HL-60 (cell line): ENCODE results near the gene MAGEE1.

Source experiments
- DNase-seq, 2 experiments: peaks; one replicate each; pipeline ENCODE4 v3.0.0-alpha.2; 2010 to 2020; ENCODE audit warnings: low read depth in 1 of 2, low spot score in 1 of 2
- H3K27ac ChIP-seq: fragments of 250-450 bp; sonication (Bioruptor Pico); replicated peaks from 2 replicates; pipeline ENCODE4 v1.5.1; 2020; ENCODE audit warnings: mild to moderate bottlenecking, moderate library complexity
- H3K27me3 ChIP-seq: fragments of 250-450 bp; sonication (Bioruptor Pico); 2 replicates; pipeline ENCODE4 v1.5.1; 2021; ENCODE audit warnings: mild to moderate bottlenecking, moderate library complexity; ENCODE audit not compliant: insufficient read depth, poor library complexity, severe bottlenecking
- H3K4me3 ChIP-seq: replicated peaks from 2 replicates; pipeline ENCODE4 v1.5.1; 2011; ENCODE audit warnings: mild to moderate bottlenecking, control low read depth, low read length; ENCODE audit not compliant: insufficient read depth
- CTCF ChIP-seq: IDR thresholded peaks from one replicate; pipeline ENCODE4 v1.5.1; 2011; ENCODE audit warnings: low read length, control low read depth, inconsistent platforms; ENCODE audit not compliant: insufficient read depth
- GABPA ChIP-seq: IDR thresholded peaks from 2 replicates; pipeline ENCODE4 v1.6.1; 2012; ENCODE audit warnings: low read depth
- POLR2AphosphoS5 ChIP-seq: IDR thresholded peaks from 2 replicates; pipeline ENCODE4 v1.6.1; 2012; ENCODE audit warnings: low read depth
- SPI1 ChIP-seq: IDR thresholded peaks from 2 replicates; pipeline ENCODE4 v1.6.1; 2012; ENCODE audit warnings: low read depth, mild to moderate bottlenecking, borderline replicate concordance
- long read RNA-seq: library from polyadenylated mRNA; unstranded; transcript quantifications from one replicate; pipeline ENCODE4 v2.0.0, GENCODE V29; 2020
- TF ChIP-seq, protein P1 (sequence below): IDR thresholded peaks from 2 replicates; pipeline ENCODE4 v1.6.1; 2012; ENCODE audit warnings: low read depth; ENCODE audit not compliant: insufficient replicate concordance

The MAGEE1 gene, protein sequence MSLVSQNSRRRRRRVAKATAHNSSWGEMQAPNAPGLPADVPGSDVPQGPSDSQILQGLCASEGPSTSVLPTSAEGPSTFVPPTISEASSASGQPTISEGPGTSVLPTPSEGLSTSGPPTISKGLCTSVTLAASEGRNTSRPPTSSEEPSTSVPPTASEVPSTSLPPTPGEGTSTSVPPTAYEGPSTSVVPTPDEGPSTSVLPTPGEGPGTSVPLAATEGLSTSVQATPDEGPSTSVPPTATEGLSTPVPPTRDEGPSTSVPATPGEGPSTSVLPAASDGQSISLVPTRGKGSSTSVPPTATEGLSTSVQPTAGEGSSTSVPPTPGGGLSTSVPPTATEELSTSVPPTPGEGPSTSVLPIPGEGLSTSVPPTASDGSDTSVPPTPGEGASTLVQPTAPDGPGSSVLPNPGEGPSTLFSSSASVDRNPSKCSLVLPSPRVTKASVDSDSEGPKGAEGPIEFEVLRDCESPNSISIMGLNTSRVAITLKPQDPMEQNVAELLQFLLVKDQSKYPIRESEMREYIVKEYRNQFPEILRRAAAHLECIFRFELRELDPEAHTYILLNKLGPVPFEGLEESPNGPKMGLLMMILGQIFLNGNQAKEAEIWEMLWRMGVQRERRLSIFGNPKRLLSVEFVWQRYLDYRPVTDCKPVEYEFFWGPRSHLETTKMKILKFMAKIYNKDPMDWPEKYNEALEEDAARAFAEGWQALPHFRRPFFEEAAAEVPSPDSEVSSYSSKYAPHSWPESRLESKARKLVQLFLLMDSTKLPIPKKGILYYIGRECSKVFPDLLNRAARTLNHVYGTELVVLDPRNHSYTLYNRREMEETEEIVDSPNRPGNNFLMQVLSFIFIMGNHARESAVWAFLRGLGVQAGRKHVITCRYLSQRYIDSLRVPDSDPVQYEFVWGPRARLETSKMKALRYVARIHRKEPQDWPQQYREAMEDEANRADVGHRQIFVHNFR
- long read RNA-seq: 0 reads

GRCh38 chrX:76427560-76428242 is at the start of gene MAGEE1:
TSS of gene MAGEE1 (plus strand) at chrX:76427710. CDS start at chrX:76427931, 221 bp downstream.
- Histone ChIP-seq H3K27ac (no peak within 1 kb of the TSS), H3K4me3 (peak within 1 kb of the TSS; percentile 23), H3K27me3 (no peaks in the 10 kb centered on the region)
- TF ChIP-seq SPI1 (no peak), CTCF (no peak), GABPA (no peak), POLR2AphosphoS5 (no peak)
- TF ChIP-seq, protein P1, sequence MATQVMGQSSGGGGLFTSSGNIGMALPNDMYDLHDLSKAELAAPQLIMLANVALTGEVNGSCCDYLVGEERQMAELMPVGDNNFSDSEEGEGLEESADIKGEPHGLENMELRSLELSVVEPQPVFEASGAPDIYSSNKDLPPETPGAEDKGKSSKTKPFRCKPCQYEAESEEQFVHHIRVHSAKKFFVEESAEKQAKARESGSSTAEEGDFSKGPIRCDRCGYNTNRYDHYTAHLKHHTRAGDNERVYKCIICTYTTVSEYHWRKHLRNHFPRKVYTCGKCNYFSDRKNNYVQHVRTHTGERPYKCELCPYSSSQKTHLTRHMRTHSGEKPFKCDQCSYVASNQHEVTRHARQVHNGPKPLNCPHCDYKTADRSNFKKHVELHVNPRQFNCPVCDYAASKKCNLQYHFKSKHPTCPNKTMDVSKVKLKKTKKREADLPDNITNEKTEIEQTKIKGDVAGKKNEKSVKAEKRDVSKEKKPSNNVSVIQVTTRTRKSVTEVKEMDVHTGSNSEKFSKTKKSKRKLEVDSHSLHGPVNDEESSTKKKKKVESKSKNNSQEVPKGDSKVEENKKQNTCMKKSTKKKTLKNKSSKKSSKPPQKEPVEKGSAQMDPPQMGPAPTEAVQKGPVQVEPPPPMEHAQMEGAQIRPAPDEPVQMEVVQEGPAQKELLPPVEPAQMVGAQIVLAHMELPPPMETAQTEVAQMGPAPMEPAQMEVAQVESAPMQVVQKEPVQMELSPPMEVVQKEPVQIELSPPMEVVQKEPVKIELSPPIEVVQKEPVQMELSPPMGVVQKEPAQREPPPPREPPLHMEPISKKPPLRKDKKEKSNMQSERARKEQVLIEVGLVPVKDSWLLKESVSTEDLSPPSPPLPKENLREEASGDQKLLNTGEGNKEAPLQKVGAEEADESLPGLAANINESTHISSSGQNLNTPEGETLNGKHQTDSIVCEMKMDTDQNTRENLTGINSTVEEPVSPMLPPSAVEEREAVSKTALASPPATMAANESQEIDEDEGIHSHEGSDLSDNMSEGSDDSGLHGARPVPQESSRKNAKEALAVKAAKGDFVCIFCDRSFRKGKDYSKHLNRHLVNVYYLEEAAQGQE: no peak
- DNase-seq: peak; percentile 10 to 26

DNA sequence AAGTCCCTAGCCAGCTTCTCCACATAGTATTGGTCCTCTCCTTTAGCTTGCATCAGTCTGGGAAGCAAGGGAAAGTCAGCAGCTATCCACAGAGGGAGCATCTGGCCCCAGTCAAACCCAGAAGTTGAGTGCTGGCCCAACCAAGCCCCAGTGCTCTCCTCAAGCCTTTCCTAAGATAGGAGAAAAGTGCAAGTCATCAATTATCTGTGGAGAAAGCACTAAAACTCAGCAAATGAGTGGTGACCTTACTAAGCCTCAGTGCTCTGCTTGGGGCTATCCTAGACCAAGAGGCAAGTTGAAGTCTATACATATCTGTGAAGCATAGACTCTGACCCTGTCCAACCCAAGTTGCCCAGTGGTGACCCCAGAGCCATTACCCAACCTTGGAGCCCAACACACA is 28.5 kb upstream of the MAGEE1 start:
- Histone ChIP-seq H3K27me3 (no peaks in the 10 kb centered on the region), H3K4me3 (no peak overlapping the region), H3K27ac (no peak overlapping the region)
- DNase-seq: no peak
- no peak for TF ChIP-seq CTCF
- TF ChIP-seq, protein P1: no peak
- TF ChIP-seq SPI1: no peak
- TF ChIP-seq POLR2AphosphoS5: no peak
- no peak for TF ChIP-seq GABPA

DNA sequence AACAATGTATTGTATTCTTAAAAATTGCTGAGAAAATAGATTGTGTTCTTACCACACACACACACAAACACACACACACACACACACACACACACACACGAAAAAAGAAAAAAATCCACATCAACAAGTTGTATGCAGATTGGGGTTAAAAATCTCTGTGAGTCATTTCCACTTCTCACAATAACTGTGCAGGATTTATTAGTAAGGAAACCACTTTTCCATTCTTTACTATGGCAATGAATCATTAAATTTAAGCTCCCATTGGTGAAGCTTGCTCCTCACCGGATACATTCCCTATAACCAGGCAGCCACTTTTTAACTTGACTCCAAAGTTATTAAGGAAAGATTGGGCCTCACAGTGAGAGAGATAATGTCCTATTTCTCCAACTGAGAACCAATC is 19.7 kb upstream of the MAGEE1 start:
- no peak for TF ChIP-seq CTCF
- no peak for TF ChIP-seq POLR2AphosphoS5
- TF ChIP-seq SPI1: no peak
- no peak for TF ChIP-seq GABPA
- TF ChIP-seq, protein P1: no peak
- no peak overlapping the region for H3K4me3 ChIP-seq
- DNase-seq: no peak
- H3K27ac ChIP-seq: no peak overlapping the region
- no peaks in the 10 kb centered on the region for H3K27me3 ChIP-seq
